Vagina (tissue), 2 donors: ENCODE data around the gene PADI1.

Source experiments
- CTCF ChIP-seq, 3 experiments: fragments of 450-650 bp in 2 of 3; fragments of 200-600 bp in 1 of 3; sonication (generic) in 1 of 3; IDR thresholded peaks; one replicate each; pipeline ENCODE4 v1.5.1; 2017 to 2019; ENCODE audit warnings: antibody characterized with exemption in 3 of 3, mild to moderate bottlenecking in 2 of 3, moderate library complexity in 2 of 3
- POLR2A ChIP-seq, 2 donors: fragments of 450-650 bp; IDR thresholded peaks; one replicate each; pipeline ENCODE4 v1.6.1; 2017; ENCODE audit warnings: antibody characterized with exemption in 2 of 2, mild to moderate bottlenecking in 2 of 2, moderate library complexity in 2 of 2

- no peak for TF ChIP-seq CTCF (IDR thresholded peaks at IDR 0.05)
- TF ChIP-seq POLR2A (IDR thresholded peaks at IDR 0.05), result no peak
Measured at GRCh38 chr1:17276568-17276967, 71.6 kb downstream of the PADI1 start.
